HG03280 (cell line): Measurements from ENCODE around the gene VAT1L.

Experiments
- ATAC-seq: cut with Tn5 transposase; IDR thresholded peaks from one replicate; pipeline ENCODE4 v1.9.1; 2021; ENCODE audit warnings: mild to moderate bottlenecking, moderate library complexity; ENCODE audit not compliant: unreplicated experiment

Gene VAT1L

DNA sequence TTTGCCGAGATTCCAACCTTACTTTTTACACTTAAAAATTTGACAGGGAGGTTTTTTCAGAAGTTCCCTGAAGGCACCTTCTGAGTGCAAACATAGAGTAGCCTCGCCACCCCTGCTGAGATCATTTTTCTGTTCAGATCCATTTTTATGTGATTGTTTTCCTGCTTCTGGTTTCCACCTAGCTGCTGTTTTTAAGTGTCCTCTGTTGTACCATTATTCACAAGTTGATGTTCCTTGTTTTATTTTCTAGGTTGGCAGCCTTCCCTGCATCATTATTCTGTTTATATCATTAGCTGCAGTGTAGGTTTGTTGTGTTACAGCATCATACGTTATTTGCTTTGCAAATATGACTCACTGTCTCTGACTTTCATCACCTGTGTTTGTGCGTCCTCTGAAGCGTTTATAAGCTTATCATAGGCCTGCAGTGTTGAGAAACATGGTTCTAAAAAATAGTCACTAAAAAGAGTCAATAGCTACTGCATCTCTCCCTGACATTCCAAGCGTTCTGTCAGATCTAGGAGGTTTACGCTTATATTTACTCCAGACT, 117.1 kb downstream of the VAT1L start:
- ATAC-seq, result no peak

DNA sequence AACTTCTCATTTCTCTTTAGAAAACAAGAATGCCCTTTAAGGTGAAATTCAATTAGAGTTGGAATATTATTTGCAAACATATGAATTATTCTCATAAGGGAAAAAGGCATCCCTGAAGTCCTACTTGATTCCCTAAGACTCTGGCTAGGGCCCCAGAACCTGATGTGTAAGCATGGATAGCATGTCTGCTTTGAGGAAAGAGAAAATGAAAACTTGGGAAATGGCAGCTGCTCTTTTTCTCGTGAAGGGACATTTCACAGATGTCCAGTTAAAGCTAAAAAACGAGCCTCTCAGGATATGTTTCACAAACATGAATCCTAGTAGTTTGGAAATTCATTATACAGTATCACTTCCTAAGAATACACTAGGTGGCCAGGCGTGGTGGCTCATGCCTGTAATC, 121.7 kb downstream of the VAT1L start:
- ATAC-seq, result no peak

DNA sequence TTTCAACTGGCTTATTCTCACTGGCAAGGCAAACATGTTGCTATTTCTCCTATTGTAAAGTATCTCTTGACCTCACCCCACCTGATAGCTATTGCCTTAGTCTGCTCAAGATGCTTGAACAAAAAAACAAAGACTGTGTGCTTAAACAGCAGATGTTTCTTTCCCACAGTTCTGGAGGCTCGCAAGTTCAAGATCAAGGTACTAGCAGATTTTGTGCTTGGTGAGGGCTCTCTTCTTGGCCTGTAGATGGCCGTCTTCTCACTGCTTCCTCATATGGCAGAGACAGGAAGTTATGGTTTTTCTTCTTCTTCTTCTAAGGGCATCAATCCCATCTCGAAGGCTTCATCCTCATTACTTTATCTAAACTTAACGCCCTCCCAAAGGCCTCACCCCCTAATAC, 124.3 kb downstream of the VAT1L start:
- no peak for ATAC-seq

DNA sequence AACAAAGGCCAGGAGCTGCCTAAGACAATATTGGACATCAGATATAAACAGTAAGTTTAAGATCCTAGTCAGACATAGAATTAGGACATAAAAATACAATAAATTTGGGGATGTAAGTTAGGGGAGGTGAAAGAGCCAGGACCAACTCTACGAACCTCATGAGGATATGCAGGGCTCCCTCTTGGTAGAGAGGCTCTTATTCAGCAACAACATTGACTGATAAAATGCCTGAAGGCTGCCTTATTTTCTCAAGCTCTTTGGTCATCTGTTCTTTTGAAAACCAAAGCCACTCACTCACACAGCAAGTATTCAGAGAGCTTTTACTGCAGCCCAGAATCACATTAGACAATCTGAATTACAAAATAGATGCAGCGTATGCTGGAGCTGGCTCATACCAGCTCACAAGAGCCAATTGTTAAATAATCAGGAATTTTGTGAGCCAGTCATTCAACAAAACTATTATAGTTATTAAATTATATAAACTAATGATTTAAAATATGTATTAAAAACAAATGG, 125.4 kb downstream of the VAT1L start:
- ATAC-seq, result no peak

DNA sequence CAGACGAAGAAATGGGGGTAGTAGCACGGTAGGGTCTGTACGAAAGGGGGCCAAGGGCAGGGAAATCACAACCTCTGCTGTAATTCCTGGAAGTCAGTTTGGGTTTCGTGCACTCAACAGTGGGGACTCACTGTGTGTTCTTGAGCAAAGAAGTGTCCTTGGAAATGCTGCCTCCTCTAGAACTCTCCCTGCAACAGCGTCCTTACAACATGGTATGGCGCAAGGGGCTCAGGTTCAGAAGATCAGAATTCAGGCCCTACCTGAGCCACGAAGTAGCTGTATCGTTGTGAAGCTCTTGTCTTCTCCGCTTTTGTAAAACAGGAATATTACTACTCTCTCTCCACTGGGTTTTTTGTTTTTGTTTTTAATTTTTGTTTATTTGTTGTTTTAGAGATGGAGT, 127.7 kb downstream of the VAT1L start:
- ATAC-seq, result no peak

DNA sequence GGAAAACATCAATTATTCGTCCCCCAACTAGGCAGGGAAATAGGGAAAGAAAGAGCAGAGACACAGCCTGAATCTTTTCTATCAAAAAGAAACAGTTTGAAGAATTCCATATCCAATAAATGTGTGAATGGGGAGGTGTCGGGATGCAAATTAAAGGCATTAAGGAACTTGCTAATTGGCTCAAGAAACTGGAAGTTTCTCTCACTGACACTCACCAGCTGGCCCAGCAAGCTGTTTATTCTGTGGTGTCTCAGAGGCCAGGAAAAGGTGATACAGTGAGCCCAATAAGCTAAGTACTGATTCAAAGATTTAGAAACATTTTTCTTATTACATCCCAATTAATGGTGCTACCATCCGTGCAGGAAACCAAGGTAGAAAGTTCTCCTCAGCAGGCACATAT, 129.6 kb downstream of the VAT1L start:
- no peak for ATAC-seq

DNA sequence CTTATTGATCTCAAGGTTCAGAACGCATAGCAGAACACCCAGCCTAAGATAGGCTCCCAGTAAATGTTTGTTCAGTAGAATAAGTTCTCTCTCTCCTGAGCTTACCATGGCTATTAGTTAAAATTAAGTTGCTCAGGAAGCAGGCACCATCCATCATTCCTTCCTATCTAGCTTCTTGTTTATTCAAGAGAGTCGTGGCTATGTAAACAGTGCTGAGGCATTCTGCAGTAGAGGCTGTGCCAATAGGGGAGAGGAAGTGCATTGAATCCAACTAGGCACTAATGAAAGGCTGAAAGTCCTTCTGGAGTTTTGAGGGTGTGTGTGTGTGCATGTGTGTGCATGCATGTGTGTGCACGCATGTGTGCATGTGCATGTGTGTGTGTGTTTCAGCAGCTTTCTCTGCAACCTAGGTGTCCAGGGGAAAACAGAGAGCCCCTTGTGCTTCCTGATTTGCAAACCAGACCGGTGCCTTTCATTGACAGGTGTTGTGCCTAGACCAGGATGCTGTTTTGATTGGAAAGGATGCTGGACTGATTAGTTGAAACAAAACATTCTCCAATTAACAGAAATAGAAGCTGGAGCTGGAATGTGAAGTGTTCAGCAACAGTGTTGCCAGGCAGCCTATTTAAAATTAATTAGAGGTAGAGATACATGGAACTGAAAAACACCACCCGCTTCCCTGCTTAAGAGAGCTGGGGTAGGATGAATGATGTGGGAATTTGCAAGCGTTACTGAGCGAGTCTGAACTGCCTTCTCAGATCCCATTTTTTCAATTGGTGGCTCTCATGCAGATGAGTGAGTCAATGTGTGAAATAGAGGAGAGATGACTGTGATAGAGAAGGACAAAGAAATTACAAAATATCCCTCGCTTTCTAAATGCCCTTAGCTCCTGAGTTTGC, 130.7 kb downstream of the VAT1L start:
- ATAC-seq, result no peak

DNA sequence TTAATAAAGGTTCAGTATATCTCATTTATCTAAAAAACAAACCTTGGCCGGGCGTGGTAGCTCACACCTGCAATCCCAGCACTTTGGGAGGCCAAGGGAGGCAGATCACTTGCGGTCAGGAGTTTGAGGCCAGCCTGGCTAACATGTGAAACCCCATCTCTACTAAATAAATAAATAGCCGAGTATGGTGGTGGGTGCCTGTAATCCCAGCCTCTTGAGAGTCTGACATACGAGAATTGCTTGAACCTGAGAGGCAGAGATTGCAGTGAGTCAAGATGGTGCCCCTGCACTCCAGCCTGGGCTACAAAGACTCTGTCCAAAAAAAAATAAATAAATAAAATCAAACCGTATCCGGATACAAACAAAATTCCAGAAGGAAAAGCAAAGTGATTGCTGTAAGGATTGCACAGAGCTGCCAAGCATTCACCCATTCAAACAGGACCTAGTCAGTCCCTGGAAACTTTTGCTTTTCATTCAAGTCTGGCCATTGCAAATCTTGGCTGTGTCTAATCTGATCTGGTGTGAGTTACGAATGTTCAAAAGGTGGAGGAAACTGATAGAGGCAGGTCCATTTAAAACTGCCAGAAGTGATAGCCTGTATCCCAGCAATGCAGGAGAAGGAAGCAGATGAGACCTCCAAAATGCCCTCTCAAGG, 131.5 kb downstream of the VAT1L start:
- ATAC-seq, result no peak

DNA sequence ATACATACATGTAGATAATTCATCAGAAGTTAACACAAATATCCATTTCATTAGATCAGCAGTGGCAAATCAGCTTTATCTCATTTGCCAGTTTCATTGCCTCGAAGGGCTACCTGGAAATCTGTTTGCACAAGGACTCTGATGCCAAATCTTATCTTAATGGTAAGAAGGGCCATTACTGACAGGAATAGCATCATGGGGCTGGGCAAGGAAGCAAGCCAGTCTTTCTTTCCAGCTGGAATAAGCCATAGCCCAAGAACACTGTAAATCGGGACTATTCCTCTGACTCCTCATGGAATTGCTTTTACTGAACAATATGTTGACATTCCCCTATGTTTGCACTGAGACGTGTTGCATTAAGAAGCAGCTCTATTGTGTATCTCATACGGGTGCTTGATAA, 132.6 kb downstream of the VAT1L start:
- no peak for ATAC-seq

DNA sequence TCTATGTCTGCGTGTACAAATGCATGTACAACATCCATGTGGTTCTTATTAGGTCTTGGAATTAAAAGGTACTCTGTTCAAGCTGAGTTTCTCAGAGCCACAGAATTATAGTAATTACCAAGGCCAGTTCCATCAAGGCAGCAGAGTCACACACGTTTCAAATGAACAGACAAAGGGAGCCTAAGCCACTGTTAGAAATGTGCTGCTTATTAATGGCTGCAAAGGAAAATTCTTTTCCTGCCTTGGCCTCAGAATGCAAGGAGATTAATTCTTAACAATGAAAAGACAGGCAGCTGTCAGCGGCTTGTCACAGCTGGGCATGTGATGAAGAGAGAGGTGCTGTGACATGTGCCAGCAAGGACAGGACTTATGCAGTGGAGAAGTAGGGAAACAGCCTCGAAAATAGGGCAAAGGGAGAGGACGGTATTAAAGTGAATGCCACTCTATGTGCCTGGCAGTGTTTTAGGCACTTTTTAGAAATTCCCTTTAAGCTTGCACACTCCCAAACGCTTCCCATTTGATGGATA, 133.9 kb downstream of the VAT1L start:
- ATAC-seq, result no peak

DNA sequence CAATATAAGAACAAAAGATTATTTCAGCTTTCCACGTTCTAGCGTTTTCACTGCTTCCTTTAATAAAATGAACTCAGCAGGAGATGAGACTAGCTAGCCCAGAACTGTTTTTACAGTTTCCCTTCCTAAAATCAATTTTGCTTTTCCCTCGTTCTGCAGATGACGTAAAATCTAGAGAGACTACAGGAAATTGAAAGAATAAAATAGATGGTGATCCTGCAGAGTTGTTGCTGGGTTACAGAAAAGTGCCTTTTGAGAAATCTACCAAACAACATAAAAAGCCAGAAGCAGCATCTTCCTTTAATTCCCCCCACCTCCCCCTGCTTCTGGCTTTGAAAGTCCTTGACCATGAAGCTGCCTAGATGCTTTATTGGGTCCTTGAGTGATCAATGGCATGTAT, 137.2 kb downstream of the VAT1L start:
- ATAC-seq, result no peak

DNA sequence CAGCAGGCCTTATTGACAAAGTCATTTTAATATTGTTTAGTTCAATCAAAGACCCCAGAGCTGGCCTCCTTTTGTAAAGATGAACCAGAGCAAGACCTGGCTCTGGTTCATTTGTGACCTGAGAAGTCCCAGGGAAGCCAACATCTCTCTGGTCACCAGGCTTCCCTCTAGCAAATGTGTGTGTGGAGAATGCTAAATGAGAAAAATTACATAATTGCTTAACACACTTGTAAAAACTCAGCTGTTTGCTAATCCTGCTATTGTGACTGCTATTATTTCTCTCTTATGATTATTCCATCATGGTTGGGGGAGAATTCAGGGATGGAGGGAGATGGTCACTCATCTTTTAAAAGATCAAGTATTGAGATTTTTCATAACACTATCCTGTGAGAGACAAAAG, 139.7 kb downstream of the VAT1L start:
- no peak for ATAC-seq

DNA sequence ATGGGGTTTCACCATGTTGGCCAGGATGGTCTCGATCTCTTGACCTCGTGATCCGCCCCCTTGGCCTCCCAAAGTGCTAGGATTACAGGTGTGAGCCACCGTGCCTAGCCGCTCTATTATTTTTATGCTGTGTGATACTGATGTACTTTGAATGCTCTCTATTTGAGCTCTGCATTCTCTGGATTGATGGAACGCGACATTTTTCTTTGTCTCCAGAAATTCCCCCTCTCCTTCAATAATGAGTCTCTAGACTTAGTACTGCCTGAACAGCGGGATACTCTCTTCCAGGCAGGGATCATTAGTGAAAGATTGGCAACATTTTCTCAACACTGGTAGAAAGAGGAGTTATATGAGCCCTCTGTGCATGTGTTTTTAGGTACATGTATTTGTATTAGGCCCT, 140.6 kb downstream of the VAT1L start:
- ATAC-seq, result no peak

DNA sequence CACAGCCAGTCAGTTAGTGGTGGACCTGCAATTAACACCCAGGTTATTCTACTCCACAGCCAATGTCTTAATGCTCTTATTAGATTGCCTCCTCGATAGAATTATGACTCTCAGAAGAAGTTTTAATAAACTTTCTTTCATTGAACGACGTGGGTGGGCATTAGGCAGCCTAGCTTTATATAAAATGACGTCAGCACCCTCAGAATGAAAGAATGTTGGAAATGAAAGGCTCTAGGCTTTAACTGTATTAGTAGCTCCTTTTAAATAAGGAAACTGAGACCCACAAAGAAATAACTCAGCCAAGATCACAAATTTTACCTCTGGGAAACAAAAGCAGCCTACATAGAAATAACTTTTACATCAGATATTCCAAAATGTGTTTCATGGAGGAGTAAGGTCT, 142.7 kb downstream of the VAT1L start:
- ATAC-seq, result no peak

DNA sequence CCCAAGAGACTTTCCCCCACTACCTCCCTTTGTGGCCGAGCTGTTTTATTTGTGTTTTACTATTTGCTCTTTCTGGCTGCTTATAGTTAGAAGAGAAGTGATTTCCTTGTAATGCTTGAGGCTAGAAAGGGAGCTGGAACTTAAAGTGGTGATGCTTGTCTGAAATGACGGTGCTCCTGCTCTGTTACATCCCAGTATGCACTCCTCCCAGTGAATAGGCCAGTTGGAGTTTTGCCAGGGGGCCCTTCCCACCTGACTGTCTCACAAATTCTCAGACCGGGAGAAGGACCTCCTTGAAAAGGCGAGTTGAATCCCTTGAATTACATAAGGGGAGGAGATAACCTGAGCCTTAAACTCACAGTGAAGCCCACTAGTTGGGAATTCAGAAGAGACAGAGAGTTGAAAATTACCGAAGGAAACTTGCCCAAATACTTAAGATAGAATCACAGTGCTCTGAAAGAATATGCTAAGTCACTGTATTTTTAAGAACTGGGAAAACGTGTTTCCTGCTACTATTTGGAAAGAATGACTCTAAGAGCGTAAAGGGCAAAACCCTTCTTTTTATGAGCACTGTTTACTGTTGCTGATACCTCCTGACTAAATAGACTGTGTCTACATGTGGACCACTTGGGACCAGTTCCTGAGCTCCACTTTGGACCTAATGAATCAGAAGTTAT, 149.2 kb downstream of the VAT1L start:
- ATAC-seq, result no peak

DNA sequence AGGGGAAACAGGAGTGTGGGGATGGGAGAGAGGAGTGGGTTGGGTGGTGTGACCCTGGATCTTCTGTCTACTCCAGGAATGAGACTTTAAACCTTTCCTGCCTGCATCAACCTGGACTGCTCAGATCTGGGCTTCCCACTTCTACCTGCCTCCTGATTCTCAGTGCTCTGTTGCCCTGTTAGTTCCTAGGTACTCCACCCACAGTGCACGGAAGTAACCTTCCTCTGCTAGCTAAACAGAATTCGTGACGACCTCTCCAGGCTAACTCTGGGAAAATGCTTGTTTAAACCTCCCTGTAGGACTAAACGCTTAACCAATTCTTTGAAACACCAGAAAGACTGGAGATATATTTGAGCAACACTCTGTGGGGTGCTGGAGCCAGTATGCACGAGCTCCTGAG, 150.5 kb downstream of the VAT1L start:
- no peak for ATAC-seq

DNA sequence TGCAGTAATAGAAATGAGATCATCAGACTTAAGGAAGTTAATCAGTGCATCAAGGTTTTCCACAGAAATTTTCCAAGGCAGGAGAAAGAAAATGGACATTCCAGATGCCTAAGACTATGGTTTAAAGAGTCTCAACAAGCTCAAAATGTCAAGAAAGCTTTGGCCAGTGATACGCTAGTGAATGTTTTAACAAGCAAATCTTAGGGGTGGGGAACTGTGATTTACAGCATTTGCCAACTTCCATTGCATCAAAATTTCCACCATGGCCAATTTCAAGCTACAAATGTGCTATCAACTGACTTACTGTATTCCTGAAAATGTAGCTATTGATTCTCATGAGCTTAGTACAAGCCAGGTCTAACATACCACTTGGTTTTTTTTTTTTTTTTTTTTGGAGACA, 151.6 kb downstream of the VAT1L start:
- ATAC-seq, result no peak

DNA sequence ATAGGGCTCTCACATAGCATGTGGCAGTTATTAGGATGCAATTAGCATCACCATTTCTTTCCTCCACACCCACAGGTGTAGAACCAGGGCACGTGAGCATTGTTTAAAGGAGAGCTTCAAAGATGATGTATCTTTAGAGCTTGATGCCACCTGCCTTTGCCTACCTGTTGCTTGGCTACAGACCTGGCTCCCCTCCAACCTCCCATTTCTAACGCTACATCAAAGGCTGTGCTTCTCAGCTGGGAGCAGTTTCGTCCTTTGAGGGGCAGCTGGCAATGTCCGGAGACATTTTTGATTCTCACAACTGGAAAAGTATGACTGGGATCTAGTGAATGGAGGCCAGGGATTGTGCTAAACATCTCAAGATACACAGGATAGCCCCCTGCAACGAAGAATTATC, 155.4 kb downstream of the VAT1L start:
- no peak for ATAC-seq

DNA sequence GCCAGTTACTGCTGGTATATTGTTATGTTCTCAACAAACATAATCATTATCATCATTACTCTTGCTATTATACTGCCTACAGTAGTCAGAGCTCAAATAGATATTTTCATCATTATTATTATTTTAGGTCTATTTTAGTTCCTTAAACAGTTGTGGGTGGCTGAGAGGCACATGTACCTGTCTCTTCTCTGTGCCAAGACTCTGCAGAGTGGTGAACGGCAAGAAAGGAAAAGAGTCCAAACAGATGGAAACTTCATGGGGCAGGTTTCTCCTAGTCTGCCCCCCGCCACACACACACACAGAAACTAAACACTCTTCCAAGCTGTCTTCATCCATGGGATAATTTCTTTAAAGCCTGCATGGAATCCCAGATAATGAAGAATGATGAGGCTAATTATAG, 156.3 kb downstream of the VAT1L start:
- ATAC-seq, result no peak

DNA sequence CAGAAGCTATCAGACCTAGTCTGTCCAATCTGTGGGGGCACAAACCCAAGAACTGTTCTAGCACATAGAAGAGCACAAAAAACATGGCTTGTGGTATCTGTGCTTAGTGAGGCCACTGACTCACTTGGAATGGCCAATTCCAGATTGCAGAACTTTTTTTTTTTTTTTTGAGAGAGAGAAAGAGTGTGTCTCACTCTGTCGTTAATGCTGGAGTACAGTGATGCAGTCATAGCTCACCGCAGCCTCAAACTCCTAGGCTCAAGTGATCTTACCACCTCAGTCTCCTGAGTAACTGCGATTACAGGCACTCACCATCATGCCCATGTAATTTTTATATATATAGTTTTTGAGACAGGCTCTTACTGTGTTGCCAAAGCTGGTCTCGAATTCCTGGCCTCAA, 156.8 kb downstream of the VAT1L start:
- no peak for ATAC-seq

DNA sequence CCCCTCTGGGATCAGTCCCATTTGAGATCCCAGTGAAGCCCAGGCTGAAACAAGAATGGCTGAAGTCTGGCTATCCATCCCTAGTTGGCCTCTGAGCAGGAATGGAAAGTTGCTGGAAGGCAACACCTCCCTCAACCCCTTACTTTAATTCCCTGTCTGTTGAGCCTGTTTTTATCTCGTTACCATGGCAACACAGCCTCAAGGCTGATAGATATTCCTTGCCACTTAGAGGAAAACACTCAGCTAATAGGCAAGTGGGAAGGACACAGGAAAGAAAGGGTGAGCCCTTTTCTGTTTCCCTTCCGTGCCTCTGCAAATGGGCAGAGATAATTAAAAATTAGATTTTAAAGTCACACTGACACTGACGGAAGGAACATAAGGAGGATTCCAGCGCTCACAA, 158.5 kb downstream of the VAT1L start:
- no peak for ATAC-seq
